NCI-H510A (cell line): ENCODE measurements around the gene OLFML1.
"Not testable (repeated sequence)": the region's sequence is repeated elsewhere in the genome, so short reads cannot be mapped to it uniquely, and the experiment has no call there.

ENCODE experiments used
- DNase-seq: peaks from one replicate; lab custom pipeline; 2025; lab: John Stamatoyannopoulos, UW

Gene OLFML1

DNA sequence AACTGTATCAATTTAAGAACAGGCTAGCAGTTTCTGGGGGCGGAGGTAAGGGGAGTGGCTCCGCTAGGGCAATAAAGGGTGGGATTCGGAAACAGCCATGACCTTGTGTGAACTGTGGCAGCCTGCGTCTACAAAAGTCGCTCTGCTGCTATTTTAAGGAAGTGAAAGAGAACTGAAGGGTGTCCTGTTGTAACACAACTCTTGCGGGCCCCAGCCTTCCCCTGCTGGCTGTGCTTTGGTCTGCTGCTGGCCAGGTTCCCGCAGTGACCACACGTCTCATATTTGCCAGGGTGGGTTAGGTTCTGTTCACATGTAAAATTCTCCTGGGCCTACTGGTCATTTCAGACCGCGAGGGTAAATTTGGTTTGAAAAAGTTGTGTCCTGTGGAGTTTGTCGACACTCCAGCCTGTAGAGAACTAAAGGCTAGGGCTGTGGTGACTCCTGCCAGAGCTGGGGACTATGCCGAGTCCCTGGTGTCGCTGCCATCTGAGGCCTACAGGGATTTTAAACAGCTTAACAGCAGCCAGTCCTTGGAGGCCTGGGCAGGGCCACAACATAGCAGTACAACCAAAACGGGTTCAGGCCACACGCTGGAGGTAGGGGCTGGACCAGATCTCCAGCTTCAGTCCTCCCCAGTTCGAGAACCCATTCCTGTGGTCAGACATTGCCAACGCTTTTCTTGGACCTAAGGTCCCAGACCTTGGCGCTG, 27.4 kb downstream of the OLFML1 start:
- peak; percentile 10 for DNase-seq

- DNase-seq: peak; percentile 45
Measured at GRCh38 chr11:7513234-7514098, 28.2 kb downstream of the OLFML1 start, which contains the start of gene PPFIBP2. TSS of gene PPFIBP2 (plus strand) at chr11:7513999. CDS start at chr11:7549476, 35,477 bp downstream.

GRCh38 chr11:7514099-7514591, 28.8 kb downstream of the OLFML1 start:
- no peak for DNase-seq

DNA sequence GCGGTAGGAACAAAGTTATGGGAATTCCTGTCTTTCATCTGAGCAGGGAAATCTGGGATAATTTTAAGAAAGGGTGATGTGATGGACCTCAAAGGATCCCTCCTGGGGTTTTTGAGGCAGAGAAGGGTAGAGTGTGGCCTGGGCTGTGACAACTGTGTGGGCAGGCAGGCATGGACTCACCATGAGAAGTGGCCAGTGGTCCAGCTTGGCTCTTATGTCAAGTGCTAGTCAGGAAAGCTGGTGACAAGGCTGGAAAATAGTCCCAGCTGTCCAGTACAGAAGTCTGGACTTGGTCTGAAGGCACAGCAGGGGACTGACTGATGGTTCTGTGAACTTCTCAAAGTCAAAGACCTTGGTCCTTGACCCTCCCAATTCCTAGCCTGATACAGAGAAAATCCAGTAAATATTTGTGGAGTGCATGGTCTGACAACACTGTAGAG, 30.2 kb downstream of the OLFML1 start:
- DNase-seq: no peak

DNA sequence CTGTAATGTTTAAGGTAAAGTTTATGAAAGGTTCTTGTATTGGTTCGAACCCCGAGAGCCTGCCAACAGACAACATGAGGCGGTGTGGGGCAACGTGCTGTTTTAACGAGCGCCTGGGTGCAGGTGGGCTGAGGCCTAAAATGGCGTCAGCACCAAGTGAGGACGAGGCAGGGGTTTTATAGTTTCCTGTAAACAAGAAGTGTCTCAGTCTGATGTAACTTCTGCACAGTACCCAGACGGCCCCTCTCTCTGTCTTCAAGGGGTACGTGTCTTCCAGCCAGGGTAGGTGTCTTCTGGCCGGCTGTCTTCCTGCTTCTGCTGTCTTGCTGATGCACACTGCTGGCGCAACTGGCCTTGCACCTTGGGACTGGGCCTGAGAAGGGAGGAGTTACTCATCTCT, 31.2 kb downstream of the OLFML1 start:
- no peak for DNase-seq

- DNase-seq: not testable (repeated sequence)
Measured at GRCh38 chr11:7517743-7518142, 32.4 kb downstream of the OLFML1 start.

- DNase-seq: no peak
Measured at GRCh38 chr11:7518811-7519562, 33.7 kb downstream of the OLFML1 start.

DNA sequence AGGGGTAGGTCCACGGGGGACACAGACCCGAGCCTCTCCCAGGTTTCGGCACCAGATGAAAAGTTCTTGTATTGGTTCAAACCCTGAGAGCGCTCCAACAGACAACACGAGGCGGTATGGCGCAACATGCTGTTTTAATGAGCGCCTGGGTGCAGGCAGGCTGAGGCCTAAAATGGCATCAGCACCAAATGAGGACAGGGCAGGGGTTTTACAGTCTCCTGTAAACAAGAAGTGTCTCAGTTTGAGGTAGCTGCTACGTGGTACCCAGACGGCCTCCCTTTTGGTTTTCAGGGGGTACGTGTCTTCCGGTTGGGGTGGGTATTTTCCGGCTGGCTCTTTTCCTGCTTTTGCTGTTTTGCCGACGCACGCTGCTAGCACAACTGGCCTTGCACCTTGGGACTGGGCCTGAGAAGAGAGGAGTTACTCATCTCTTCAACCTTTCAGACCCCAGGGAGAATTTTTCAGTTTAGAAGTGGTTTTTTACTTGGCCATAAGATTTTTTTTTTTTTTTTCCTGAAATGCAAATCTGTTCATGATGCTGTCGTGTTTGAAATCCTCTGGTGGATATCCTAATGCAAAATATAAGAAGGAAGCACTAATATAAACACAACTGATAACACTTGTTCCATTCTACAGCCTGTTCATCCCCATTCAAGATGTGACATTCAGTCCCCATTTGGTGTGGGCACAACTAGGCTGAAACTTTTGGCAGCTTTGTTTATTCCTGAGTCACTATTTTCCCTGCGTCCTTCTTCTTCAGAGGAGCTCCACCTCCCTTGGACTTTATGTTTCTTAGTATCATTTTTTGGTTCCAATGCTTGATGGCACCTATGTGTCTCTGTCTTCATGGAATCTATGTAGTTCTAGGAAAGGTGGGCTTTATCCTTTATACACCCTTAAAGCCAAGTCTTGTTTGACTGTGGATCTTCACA, 35.0 kb downstream of the OLFML1 start:
- DNase-seq: no peak

- DNase-seq: no peak
Measured at GRCh38 chr11:7520981-7521487, 35.7 kb downstream of the OLFML1 start.

DNA sequence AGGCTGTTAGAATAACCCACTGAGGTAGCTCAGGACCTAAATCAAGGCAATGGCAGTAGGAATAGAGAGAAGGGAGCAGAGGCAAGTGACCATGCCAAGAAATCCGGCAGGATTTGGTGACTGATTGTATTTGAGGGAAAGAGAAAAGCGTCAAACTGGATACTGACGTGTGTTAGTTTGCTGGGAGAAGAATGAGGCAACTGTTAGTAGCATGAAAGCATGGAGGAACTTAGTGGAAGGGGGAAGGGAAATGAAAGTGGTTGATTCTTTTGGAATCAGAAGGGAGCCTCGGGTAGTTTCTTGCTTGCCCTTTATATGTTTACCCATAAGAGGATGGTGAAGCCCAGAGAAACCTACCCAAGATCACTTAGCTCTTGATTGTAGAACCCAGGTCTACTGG, 36.8 kb downstream of the OLFML1 start:
- DNase-seq: no peak

DNA sequence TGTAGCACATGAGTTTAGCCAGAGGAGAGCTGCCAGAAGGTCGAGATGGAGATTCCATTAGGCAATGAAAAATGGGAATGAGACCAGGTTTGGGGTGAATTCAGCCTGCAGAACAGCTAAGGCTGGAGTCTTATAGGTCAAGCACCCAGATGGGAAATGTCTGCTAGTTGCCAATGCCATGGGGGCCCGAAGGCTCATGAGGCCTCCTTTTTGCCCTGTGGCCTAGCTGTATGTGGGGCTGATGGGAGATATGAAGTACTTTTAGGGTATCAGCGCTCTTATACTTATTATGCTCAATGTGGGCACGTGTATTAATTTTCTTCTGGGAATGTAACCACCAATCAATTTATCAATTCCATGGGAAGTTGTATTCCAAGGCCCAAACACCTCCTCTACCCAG, 37.2 kb downstream of the OLFML1 start:
- DNase-seq: no peak

- no peak for DNase-seq
Measured at GRCh38 chr11:7523416-7524210, 38.3 kb downstream of the OLFML1 start.

GRCh38 chr11:7524462-7525235, 39.3 kb downstream of the OLFML1 start:
- DNase-seq: no peak

DNA sequence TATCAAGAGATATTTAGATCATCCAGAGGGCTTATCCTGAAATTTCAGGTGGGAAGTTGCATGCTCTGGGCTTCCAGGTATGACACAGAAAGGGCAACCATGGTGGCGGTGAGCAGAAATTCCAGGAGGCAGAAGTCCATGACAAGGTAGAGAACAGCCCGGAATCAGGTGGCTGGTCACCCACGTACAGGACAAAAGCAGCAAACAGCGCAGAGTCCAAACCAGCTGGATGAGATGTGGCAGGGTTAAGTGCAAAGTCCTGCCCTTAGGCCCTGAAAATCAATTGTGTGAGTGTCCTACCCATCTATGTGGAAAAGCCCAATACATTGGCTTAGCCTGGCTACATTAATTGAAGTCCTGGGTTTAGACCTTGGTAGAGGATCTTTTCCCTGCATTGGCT, 40.1 kb downstream of the OLFML1 start:
- no peak for DNase-seq

- no peak for DNase-seq
Measured at GRCh38 chr11:7527029-7527428, 41.7 kb downstream of the OLFML1 start.

GRCh38 chr11:7528514-7529049, 43.3 kb downstream of the OLFML1 start:
- no peak for DNase-seq

- no peak for DNase-seq
Measured at GRCh38 chr11:7530013-7530640, 44.8 kb downstream of the OLFML1 start.

GRCh38 chr11:7531011-7531410, 45.7 kb downstream of the OLFML1 start:
- DNase-seq: no peak
